Measurements from ENCODE around the gene SYT9.

DNA sequence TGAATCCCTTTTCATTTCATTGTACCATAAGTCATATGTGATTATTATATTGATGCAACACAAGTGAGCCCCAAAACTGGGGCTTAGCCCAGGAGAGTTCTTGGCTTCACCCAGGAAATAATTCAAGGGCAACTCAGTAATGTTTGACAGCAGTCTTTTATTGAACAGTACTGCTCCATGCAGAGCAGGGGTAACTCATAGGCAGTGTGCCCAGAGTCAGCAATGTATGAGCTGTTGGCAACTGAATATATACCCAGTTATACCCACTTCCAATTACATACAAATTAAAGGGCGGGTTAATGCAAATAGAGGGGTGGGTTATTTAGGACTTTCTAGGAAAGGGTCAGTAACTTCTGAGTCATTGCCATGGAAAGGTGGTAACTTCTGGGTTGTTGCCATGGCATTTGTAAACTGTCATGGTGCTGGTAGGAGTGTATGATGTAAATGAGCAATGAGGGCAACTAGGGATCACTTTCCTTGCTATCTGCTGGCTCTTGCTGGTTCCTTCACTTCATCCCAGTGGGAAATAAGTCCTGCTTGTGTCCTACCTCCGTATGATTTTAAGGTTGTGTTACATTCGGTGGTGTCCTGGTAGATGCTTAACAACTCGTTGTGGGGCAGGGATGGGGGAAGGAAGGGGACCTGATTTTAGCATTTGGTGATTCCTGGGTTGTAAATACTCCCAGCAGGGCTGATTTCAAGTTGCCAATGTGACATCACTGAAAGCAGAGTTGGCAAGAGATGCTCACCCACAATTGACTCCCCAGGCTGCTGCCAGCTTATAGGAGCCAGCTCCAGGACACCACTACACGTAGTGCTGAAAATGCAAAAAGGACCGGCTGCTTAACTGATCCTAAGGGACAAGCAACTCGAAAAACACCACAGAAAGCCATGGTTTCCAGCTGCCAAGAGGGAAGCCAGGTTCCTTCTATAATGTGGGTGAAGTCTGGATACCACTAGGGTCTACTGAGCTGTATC, 70.1 kb downstream of the SYT9 start:
- TF ChIP-seq, protein P1, sequence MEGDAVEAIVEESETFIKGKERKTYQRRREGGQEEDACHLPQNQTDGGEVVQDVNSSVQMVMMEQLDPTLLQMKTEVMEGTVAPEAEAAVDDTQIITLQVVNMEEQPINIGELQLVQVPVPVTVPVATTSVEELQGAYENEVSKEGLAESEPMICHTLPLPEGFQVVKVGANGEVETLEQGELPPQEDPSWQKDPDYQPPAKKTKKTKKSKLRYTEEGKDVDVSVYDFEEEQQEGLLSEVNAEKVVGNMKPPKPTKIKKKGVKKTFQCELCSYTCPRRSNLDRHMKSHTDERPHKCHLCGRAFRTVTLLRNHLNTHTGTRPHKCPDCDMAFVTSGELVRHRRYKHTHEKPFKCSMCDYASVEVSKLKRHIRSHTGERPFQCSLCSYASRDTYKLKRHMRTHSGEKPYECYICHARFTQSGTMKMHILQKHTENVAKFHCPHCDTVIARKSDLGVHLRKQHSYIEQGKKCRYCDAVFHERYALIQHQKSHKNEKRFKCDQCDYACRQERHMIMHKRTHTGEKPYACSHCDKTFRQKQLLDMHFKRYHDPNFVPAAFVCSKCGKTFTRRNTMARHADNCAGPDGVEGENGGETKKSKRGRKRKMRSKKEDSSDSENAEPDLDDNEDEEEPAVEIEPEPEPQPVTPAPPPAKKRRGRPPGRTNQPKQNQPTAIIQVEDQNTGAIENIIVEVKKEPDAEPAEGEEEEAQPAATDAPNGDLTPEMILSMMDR (IDR thresholded peaks at IDR 0.05; ENCODE audit: low read depth, low read length, poor library complexity, severe bottlenecking) = no peak
- TF ChIP-seq EZH2phosphoT487 (IDR thresholded peaks at IDR 0.05; ENCODE audit: borderline replicate concordance, low read length) = no peak
